Activated CD8-positive, alpha-beta memory T cell treated with anti-CD3 and anti-CD28 coated beads for 48 hours (primary cell): ENCODE results near the gene RPL10.
"Not testable (repeated sequence)": the region's sequence is repeated elsewhere in the genome, so short reads cannot be mapped to it uniquely, and the experiment has no call there.

Source experiments
- DNase-seq, 3 experiments: peaks; one replicate each; pipeline ENCODE4 v3.0.0-alpha.2; 2020; ENCODE audit warnings: low read depth in 2 of 3, low spot score in 2 of 3

RPL10 gene

GRCh38 chrX:154375156-154375504 lies 23.0 kb upstream of the RPL10 start:
- no peak for DNase-seq

- DNase-seq: no peak
Observed at GRCh38 chrX:154376774-154377173, 21.4 kb upstream of the RPL10 start.

DNA sequence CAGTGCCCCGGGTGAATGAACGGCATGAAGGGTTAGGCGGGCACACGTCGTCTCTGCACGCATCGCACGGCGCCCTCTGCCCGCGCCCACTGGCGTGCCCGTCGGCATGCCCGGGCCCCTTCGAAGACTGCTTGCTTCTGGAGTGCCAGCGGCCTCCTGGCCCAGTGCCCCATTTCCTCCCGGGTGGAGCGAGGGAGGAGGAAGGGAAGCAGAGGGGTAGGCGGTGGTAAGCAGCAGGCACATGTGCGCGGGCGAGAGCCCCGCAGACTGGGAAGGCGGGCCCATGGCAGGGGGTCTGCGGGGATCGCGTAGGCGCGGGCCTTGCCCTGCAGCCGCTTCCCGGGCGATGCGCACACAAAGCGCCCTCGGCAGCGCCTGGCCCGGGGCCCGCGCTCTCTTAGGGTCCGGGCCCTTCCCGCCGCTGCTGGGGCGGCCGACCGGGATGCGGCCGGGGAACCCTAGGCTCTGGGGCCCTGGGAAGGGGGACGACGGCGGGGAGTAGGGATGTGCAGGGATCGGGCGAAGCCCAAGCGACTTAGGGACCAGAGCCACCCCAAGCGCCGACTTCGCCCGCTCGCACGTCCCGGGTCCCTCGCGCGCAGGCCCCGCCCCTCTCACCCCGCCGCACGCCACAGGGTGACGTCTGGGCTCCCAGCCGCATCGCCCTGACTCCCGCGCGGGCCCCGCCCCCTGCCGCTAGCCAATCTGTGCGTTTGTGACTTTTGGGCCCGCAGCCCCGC lies 19.9 kb upstream of the RPL10 start:
- DNase-seq: peak in 1 of 3 experiments; percentile 61

- peak; percentile 63 to 91 (median 78) for DNase-seq
Observed at GRCh38 chrX:154378799-154379568, 19.2 kb upstream of the RPL10 start, which contains the start of gene EMD. TSS of gene EMD (plus strand) at chrX:154379295. CDS start at chrX:154379485, 190 bp downstream.

GRCh38 chrX:154379569-154379951 lies 18.6 kb upstream of the RPL10 start:
- DNase-seq: no peak

GRCh38 chrX:154380153-154380552 lies 18.0 kb upstream of the RPL10 start:
- no peak for DNase-seq

DNA sequence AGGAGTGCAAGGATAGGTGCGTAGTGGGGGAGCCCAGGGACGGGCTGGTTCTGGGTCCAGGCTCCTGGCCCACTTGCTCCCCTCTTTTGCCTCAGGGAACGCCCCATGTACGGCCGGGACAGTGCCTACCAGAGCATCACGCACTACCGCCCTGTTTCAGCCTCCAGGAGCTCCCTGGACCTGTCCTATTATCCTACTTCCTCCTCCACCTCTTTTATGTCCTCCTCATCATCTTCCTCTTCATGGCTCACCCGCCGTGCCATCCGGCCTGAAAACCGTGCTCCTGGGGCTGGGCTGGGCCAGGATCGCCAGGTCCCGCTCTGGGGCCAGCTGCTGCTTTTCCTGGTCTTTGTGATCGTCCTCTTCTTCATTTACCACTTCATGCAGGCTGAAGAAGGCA lies 17.4 kb upstream of the RPL10 start:
- DNase-seq: no peak

DNA sequence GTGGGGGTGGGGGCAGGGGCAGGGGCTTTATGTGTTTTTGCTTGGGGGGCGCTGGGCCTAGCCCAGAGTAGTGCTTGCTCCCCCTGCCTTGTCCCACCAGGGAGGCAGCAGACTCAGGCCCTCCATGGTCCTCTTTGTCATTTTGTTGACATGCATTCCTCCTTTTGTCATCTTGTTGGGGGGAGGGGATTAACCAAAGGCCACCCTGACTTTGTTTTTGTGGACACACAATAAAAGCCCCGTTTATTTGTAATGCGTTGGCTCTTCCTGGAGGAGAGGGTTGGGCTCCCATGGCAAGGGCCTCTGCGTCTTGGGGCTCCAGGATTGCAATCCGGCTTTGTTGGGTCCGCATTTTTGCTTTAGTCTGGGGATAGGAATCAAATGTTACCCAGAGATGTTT lies 16.9 kb upstream of the RPL10 start:
- DNase-seq: no peak

GRCh38 chrX:154382483-154383069 lies 15.6 kb upstream of the RPL10 start:
- no peak for DNase-seq

GRCh38 chrX:154383359-154384283 lies 14.6 kb upstream of the RPL10 start:
- DNase-seq: no peak

DNA sequence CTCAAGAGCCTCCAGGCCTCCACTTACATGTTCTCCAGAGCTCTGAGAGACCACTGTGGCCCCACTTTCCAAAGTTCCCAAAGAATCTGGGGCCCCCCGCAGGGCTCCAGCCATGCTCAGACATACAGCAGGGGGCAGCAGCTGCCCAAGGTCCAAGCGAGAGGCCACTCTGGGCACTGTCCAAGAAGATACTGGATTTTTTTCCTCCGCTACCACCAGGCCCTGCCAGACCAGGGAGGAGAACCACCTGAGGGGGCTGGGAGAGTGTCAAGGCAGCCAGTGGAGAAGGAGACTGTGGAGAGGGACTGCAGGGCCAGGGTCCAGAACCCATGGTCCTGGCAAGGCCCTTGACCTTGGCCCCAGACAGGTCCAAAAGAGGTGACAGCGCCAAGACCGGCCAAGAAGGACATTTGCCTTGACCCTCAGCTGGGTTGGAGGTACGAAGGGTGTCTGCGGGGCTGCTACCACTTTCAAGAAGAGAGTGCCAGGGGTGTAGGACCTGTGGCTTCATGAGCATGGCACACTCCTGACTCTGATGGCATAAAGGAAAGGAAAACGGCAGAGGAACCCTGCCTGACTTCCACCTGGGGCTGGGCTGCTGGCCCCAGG lies 13.8 kb upstream of the RPL10 start:
- no peak for DNase-seq

- DNase-seq: not testable (repeated sequence)
Observed at GRCh38 chrX:154388094-154388493, 10.1 kb upstream of the RPL10 start.

- DNase-seq: not testable (repeated sequence)
Observed at GRCh38 chrX:154388649-154389048, 9.5 kb upstream of the RPL10 start.

GRCh38 chrX:154389812-154390747 lies 8.1 kb upstream of the RPL10 start:
- not testable (repeated sequence) for DNase-seq

DNA sequence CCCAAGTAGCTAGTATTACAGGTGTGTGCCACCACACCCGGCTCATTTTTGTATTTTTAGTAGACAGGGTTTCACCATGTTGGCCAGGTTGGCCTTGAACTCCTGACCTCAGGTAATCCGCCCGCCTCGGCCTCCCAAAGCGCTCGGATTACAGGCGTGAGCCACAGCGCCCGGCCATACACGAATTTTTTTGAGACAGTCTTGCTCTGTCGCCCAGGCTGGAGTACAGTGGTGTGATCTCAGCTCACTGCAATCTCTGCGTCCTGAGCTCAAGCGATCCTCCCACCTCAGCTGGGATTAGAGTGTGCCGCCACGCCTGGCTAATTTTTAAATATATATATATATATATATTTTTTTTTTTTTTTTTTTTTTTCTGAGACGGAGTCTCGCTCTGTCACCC lies 1.8 kb upstream of the RPL10 start:
- DNase-seq: not testable (repeated sequence)

- DNase-seq: no peak
Observed at GRCh38 chrX:154396973-154397887, 947 bp upstream of the RPL10 start.

- peak in 1 of 3 experiments; percentile 56 for DNase-seq
Observed at GRCh38 chrX:154398668-154399526, 720 bp downstream of the RPL10 start.
